ENCODE measurements around the gene LMF1.
A peak's percentile ranks its signal among the peaks of the same experiment; 100 is the strongest.
"Not testable (repeated sequence)": the region's sequence is repeated elsewhere in the genome, so short reads cannot be mapped to it uniquely, and the experiment has no call there.

Gene LMF1

DNA sequence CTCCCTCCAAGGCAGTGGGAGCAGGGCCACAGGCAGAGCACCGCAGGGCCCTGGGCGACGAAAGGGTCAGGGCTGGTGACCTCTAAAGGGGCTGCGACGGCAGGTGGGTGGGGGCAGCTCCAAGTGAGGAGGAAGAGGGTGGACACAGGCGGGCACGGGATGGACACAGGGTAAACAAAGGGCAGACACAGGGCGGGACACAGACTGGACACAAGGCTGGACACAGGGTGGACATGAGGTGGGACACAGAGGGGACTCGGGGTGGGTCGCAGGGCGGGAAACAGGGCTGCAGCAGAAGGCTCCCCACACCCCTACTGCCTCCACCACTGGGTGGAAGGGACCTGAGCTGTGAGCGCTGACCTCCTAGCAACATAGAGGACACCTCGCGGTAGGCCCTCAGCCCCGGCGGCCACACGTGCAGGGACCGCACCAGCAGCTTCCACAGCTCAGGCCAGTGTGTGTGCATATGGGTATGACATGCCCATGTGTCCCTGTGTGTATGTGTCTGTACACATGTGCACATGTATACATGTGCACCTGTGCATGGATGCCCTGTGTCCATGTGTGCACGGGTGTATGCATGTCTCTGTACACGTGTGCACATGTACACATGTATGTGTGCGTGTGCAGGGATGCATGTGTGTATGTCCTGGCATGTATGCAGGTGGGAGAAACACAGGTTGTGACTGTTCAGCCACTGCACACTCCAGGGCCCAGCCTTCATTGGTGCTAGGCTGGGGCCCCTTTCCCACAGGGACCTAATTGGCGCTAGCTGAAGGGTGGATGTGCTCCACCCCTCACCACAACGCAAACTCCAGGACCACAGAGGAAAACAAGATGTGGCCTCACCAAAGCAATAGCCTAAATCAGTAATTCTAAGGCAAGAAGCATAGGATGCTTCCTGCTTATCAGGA lies 7.6 kb downstream of the LMF1 start:
- peaks cover 20 to 33% (median 25%) of the 10 kb centered on the region in 10 experiments for H3K4me1 ChIP-seq
- H3K27me3 ChIP-seq, result no peaks in the 10 kb centered on the region
- H3K4me3 ChIP-seq, result peak overlapping the region in 4 of 10 experiments; percentile 21 to 47 (median 34); a peak in 1 of 20 replicates
- peak overlapping the region in 8 of 11 experiments; percentile 38 to 61 (median 47); a peak in 10 of 22 replicates for H3K27ac ChIP-seq
- peaks cover 4 to 41% (median 11%) of the 10 kb centered on the region in 11 experiments; a peak in 12 of 22 replicates for H4K20me1 ChIP-seq
- H3K4me2 ChIP-seq, result peak overlapping the region; percentile 70 to 91 (median 84)
- peaks cover 8 to 30% (median 27%) of the 10 kb centered on the region in 11 experiments; a peak in 20 of 22 replicates for H3K36me3 ChIP-seq
- peaks cover 8 to 21% (median 13%) of the 10 kb centered on the region in 11 experiments; a peak in 20 of 22 replicates for H3K9me3 ChIP-seq (replicated peaks in 1 of 11)
- no peak for TF ChIP-seq Cebpa-rat (IDR thresholded peaks at IDR 0.05)
- peak overlapping the region; percentile 4 to 71 (median 47); a peak in 17 of 22 replicates for H3K9ac ChIP-seq

DNA sequence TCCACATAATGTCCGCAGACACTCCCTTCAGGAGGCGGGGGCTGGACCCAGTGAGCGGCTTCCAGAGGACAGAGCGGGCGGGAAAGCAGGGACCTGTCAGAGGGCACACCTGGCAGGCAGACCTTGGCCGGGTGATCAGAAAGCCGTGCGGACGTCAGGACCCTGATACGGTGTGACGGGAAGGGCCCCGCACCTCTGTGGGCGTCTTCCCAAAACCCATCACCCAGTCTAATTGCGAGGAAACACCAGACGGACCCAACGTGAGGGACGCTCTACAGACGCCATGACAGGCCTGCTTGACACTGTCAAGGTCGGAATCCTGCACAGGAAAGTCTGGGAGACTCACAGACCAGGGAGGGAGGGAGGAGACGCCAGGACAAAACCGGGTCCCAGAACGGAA lies 8.4 kb downstream of the LMF1 start:
- Histone ChIP-seq H3K4me1 (peaks cover 18 to 27% (median 23%) of the 10 kb centered on the region in 10 experiments), H3K4me3 (no peak overlapping the region), H3K4me2 (no peak overlapping the region), H3K27me3 (no peaks in the 10 kb centered on the region), H3K9me3 (replicated peaks in 1 of 11) (peaks cover 8 to 21% (median 13%) of the 10 kb centered on the region in 11 experiments; a peak in 20 of 22 replicates), H3K9ac (no peak overlapping the region), H3K27ac (no peak overlapping the region), H3K36me3 (peaks cover 8 to 23% (median 20%) of the 10 kb centered on the region in 11 experiments; a peak in 20 of 22 replicates), H4K20me1 (peaks cover 0 to 35% (median 8%) of the 10 kb centered on the region in 11 experiments; a peak in 11 of 22 replicates)
- no peak for TF ChIP-seq Cebpa-rat (IDR thresholded peaks at IDR 0.05)

DNA sequence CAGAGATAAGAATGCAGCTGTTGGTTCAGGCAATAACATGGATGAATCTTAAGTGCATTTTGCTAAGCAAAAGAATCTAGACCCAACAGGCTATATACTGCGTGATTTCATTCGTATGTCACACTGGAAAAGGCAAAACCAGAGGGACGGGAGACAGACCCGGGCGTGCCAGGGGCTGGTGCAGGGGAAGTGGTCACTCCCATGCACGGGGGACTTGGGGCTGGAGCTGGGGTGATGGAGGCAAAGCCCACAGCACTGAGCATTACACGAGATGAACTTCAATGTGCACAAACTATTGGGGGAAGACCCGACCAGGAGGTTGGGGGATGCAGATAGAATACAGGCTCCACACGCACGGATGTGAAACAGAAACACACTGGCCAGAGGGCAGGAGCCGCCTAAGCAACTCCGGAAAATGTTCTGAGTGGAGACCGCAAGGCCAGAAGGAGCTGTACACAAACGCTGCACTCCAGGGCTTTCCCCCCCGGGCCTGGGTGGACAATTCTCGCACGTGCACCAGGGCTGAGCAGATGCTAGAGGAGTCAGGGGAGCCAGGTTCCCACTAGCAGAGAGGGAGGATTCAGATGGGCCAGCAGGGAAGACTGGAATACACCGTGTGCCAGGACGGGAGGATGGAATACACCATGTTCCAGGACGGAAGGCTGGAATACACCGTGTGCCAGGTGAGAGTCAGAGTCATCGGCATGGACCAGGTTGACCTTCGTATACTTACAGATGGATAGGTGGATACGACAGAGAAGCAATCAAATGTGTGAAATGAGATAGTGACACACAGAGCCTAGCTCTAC lies 11.3 kb downstream of the LMF1 start:
- H4K20me1 ChIP-seq, result peaks cover 0 to 36% (median 7%) of the 10 kb centered on the region in 11 experiments; a peak in 11 of 22 replicates
- H3K27me3 ChIP-seq, result no peaks in the 10 kb centered on the region
- H3K9me3 ChIP-seq (replicated peaks in 1 of 11), result peaks cover 0 to 7% (median 0%) of the 10 kb centered on the region in 11 experiments; a peak in 6 of 22 replicates
- no peak overlapping the region for H3K4me3 ChIP-seq
- TF ChIP-seq Cebpa-rat (IDR thresholded peaks at IDR 0.05), result no peak
- peaks cover 13 to 20% (median 16%) of the 10 kb centered on the region in 10 experiments for H3K4me1 ChIP-seq
- H3K4me2 ChIP-seq, result no peak overlapping the region
- no peak overlapping the region for H3K27ac ChIP-seq
- H3K9ac ChIP-seq, result no peak overlapping the region
- peaks cover 0 to 4% (median 2%) of the 10 kb centered on the region in 11 experiments; a peak in 7 of 22 replicates for H3K36me3 ChIP-seq

DNA sequence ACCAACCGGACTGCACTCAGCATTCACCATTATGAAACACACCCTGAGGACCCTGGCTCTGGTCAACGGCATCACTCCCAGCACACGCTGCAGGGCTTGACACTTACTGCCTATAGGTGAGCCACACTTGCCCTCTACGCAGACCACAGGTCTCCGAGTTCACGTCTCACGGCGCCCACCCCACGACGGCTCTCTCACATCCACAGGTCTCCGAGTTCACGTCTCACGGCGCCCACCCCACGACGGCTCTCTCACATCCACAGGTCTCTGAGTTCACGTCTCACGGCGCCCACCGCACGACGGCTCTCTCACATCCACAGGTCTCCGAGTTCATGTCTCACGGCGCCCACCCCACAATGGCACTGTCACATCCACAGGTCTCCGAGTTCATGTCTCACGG lies 15.0 kb downstream of the LMF1 start:
- H3K4me3 ChIP-seq; H3K27ac ChIP-seq; H3K27me3 ChIP-seq; H3K9ac ChIP-seq; H3K4me2 ChIP-seq; H3K9me3 ChIP-seq (replicated peaks in 1 of 11): not testable (repeated sequence)
- peaks cover 0 to 45% (median 6%) of the 10 kb centered on the region in 11 experiments; a peak in 11 of 22 replicates for H4K20me1 ChIP-seq
- H3K4me1 ChIP-seq, result peaks cover 7 to 18% (median 12%) of the 10 kb centered on the region in 10 experiments; a peak in 17 of 20 replicates
- peaks cover 13 to 28% (median 17%) of the 10 kb centered on the region in 11 experiments; a peak in 19 of 22 replicates for H3K36me3 ChIP-seq

DNA sequence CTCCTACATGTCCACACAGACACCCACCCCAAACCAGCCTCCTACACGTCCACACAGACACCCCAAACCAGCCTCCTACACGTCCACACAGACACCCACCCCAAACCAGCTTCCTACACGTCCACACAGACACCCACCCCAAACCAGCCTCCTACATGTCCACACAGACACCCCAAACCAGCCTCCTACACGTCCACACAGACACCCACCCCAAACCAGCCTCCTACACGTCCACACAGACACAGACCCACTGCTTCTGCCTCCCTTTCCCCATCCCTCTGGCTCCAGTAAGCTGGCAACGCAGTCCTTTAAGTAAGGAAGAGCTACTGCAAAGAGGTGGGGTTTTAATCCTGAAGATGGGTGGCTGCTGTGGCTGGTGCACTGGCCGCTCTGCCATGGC lies 17.0 kb downstream of the LMF1 start:
- Histone ChIP-seq H4K20me1 (peaks cover 0 to 38% (median 7%) of the 10 kb centered on the region in 11 experiments; a peak in 9 of 22 replicates), H3K36me3 (peaks cover 13 to 28% (median 20%) of the 10 kb centered on the region in 11 experiments; a peak in 19 of 22 replicates), H3K4me1 (peaks cover 7 to 14% (median 12%) of the 10 kb centered on the region in 10 experiments; a peak in 17 of 20 replicates)
- not testable (repeated sequence) for H3K4me2 ChIP-seq; H3K27ac ChIP-seq; H3K4me3 ChIP-seq; H3K9me3 ChIP-seq (replicated peaks in 1 of 11); H3K9ac ChIP-seq; H3K27me3 ChIP-seq

DNA sequence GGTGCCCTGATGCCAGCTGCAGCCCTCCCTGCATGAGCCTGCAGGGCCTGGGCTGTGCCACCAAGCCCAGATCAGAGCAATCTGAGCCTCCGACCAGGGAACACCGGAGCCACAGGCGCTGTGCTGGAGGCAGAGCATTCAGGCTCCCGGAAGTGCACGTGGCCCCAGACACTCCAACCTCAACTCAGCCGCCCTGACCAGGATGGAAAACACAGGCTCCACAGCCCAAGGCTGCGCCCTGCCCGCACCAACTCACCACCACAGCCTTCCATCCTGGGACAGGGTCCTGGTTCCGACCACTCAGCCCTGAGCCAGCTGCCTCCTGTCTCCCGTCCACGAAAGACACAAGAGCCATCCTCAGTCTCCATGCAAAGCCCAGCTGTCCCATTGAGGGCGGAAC lies 18.5 kb downstream of the LMF1 start:
- no peak overlapping the region for H3K4me3 ChIP-seq
- peaks cover 0 to 40% (median 2%) of the 10 kb centered on the region in 11 experiments; a peak in 10 of 22 replicates for H4K20me1 ChIP-seq
- H3K36me3 ChIP-seq, result peaks cover 14 to 32% (median 22%) of the 10 kb centered on the region in 11 experiments
- no peak overlapping the region for H3K27ac ChIP-seq
- no peak for TF ChIP-seq Cebpa-rat (IDR thresholded peaks at IDR 0.05)
- peaks cover 7 to 14% (median 12%) of the 10 kb centered on the region in 10 experiments; a peak in 17 of 20 replicates for H3K4me1 ChIP-seq
- no peaks in the 10 kb centered on the region; a peak in 4 of 22 replicates for H3K9me3 ChIP-seq (replicated peaks in 1 of 11)
- H3K27me3 ChIP-seq, result no peaks in the 10 kb centered on the region
- H3K4me2 ChIP-seq, result peak overlapping the region; percentile 9 to 62 (median 48); a peak in 17 of 22 replicates
- peak overlapping the region in 1 of 11 experiments; percentile 18; a peak in 2 of 22 replicates for H3K9ac ChIP-seq

DNA sequence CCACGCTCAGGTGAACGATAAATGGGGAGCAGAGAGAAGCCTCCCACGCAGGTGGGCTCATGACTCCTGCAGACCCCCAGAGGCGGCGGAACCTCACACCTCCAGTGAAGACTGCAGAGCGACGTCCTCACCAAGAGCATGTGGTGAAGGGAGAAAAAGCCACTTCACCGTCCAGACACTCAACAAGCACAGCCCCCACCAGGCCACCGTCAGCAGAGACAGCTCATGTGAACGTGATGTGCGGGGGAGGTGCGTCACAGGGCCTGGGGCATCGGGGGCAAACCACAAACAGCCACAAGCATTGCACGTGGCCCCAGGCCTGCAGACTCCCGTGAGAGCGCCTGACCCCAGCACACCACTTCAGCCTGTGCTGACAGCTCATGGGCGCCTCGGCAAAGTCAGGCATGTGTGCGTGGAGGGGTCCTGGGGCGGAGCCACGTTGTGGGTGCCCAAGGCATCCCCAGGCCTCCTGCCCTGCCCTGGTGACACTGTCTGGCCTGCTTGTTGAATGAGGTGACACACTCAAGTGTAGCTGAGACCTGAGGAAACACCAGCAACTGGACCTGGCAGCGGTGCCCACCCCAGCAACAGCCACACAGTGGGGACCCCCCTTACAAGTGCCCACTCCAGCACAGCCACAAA lies 19.0 kb downstream of the LMF1 start:
- peaks cover 7 to 14% (median 12%) of the 10 kb centered on the region in 10 experiments; a peak in 17 of 20 replicates for H3K4me1 ChIP-seq
- peak overlapping the region; percentile 9 to 62 (median 48); a peak in 18 of 22 replicates for H3K4me2 ChIP-seq
- peaks cover 20 to 37% (median 27%) of the 10 kb centered on the region in 11 experiments for H3K36me3 ChIP-seq
- no peak overlapping the region for H3K4me3 ChIP-seq
- H4K20me1 ChIP-seq, result peaks cover 0 to 39% (median 0%) of the 10 kb centered on the region in 11 experiments; a peak in 10 of 22 replicates
- no peak for TF ChIP-seq Cebpa-rat (IDR thresholded peaks at IDR 0.05)
- peak overlapping the region in 1 of 11 experiments; percentile 18; a peak in 2 of 22 replicates for H3K9ac ChIP-seq
- no peaks in the 10 kb centered on the region for H3K27me3 ChIP-seq
- no peak overlapping the region; a peak in 1 of 22 replicates for H3K27ac ChIP-seq
- no peaks in the 10 kb centered on the region; a peak in 4 of 22 replicates for H3K9me3 ChIP-seq (replicated peaks in 1 of 11)

DNA sequence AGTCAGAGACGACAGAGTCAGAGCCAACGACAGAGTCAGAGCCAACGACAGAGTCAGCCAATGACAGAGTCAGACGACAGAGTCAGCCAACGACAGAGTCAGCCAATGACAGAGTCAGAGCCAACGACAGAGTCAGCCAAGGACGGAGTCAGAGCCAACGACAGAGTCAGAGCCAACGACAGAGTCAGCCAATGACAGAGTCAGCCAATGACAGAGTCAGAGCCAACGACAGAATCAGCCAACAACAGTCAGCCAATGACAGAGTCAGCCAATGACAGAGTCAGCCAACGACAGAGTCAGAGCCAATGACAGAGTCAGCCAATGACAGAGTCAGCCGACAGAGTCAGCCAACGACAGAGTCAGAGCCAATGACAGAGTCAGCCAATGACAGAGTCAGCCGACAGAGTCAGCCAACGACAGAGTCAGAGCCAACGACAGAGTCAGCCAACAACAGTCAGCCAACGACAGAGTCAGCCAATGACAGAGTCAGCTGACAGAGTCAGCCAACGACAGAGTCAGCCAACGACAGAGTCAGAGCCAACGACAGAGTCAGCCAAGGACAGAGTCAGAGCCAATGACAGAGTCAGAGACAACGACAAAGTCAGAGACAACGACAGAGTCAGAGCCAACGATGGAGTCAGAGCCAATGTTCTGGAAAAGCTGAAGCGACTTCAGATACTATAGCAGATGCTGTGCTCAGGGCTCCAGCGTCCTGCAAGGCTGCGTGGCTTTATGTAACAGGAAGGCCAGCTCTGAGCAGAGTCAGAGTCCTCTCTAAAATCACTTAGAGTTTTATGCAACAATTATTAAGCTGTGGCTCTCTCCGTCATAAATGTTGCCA lies 19.8 kb downstream of the LMF1 start:
- peaks cover 7 to 14% (median 12%) of the 10 kb centered on the region in 10 experiments; a peak in 17 of 20 replicates for H3K4me1 ChIP-seq
- H3K4me2 ChIP-seq, result peak overlapping the region in 8 of 11 experiments; percentile 21 to 62 (median 52); a peak in 8 of 22 replicates
- H4K20me1 ChIP-seq, result peaks cover 0 to 37% (median 0%) of the 10 kb centered on the region in 11 experiments; a peak in 10 of 22 replicates
- not testable (repeated sequence) for H3K4me3 ChIP-seq; H3K27me3 ChIP-seq; H3K27ac ChIP-seq; H3K9ac ChIP-seq; H3K9me3 ChIP-seq (replicated peaks in 1 of 11)
- H3K36me3 ChIP-seq, result peaks cover 25 to 45% (median 35%) of the 10 kb centered on the region in 11 experiments

DNA sequence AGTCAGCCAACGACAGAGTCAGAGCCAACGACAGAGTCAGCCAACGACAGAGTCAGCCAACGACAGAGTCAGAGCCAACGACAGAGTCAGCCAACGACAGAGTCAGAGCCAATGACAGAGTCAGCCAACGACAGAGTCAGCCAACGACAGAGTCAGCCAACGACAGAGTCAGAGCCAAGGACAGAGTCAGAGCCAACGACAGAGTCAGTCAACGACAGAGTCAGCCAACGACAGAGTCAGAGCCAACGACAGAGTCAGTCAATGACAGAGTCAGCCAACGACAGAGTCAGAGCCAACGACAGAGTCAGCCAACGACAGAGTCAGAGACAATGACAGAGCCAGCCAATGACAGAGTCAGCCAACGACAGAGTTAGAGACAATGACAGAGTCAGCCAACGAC lies 22.0 kb downstream of the LMF1 start:
- H3K4me1 ChIP-seq, result peaks cover 7 to 14% (median 12%) of the 10 kb centered on the region in 10 experiments; a peak in 17 of 20 replicates
- H3K4me2 ChIP-seq, H3K4me3 ChIP-seq, H3K27ac ChIP-seq, H3K27me3 ChIP-seq, H3K9ac ChIP-seq: not testable (repeated sequence)
- H3K36me3 ChIP-seq, result peaks cover 35 to 58% (median 45%) of the 10 kb centered on the region in 11 experiments
- H3K9me3 ChIP-seq (replicated peaks in 1 of 11), result peaks cover 7 to 16% (median 11%) of the 10 kb centered on the region in 11 experiments
- H4K20me1 ChIP-seq, result peaks cover 0 to 24% (median 0%) of the 10 kb centered on the region in 11 experiments; a peak in 10 of 22 replicates

DNA sequence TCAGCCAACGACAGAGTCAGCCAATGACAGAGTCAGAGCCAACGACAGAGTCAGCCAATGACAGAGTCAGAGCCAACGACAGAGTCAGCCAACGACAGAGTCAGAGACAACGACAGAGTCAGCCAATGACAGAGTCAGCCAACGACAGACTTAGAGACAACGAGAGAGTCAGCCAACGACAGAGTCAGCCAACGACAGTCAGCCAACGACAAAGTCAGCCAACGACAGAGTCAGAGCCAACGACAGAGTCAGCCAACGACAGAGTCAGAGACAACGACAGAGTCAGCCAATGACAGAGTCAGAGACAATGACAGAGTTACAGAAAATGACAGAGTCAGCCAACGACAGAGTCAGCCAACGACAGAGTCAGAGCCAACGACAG lies 22.9 kb downstream of the LMF1 start:
- not testable (repeated sequence) for H3K4me2 ChIP-seq, H3K9ac ChIP-seq, H3K27ac ChIP-seq, H3K27me3 ChIP-seq, H3K4me3 ChIP-seq
- peaks cover 0 to 24% (median 0%) of the 10 kb centered on the region in 11 experiments; a peak in 10 of 22 replicates for H4K20me1 ChIP-seq
- H3K9me3 ChIP-seq (replicated peaks in 1 of 11), result peaks cover 15 to 24% (median 18%) of the 10 kb centered on the region in 11 experiments
- peaks cover 7 to 14% (median 12%) of the 10 kb centered on the region in 10 experiments; a peak in 17 of 20 replicates for H3K4me1 ChIP-seq
- H3K36me3 ChIP-seq, result peaks cover 40 to 63% (median 51%) of the 10 kb centered on the region in 11 experiments
